Heart right ventricle (tissue), 16 donors: ENCODE data around the gene HDAC10. TPM values are rescaled to one million over a fixed set of nuclear protein-coding genes. Genes with fewer than 3 reads are reported as not detected.

Experiments used
- ATAC-seq, 8 donors: fragments of 200-7000 bp; cut with Tn5 transposase; one replicate each; pipeline ENCODE4 v1.9.1; 2020; ENCODE audit warnings: mild to moderate bottlenecking in 8 of 8, moderate library complexity in 8 of 8, moderate number of reproducible peaks in 1 of 8
- DNase-seq, 2 donors: peaks; one replicate each; pipeline ENCODE4 v3.0.0-alpha.2; 2020
- H3K27ac ChIP-seq, 10 donors: fragments of 200-600 bp; sonication (generic) in 2 of 10; one replicate each; pipeline versions ENCODE4 v1.5.0 to v1.8.0; 2020 to 2022; ENCODE audit warnings: mild to moderate bottlenecking in 3 of 10
- H3K27me3 ChIP-seq, 7 donors: fragments of 200-600 bp; one replicate each; pipeline ENCODE4 v1.8.0; 2021 to 2022; ENCODE audit warnings: mild to moderate bottlenecking in 2 of 7
- H3K36me3 ChIP-seq, 9 donors: fragments of 200-600 bp; sonication (generic) in 1 of 9; one replicate each; pipeline versions ENCODE4 v1.5.0 to v1.8.0; 2020 to 2022; ENCODE audit warnings: mild to moderate bottlenecking in 2 of 9
- H3K4me1 ChIP-seq, 9 donors: fragments of 200-600 bp; sonication (generic) in 1 of 9; one replicate each; pipeline versions ENCODE4 v1.5.0 to v1.8.0; 2020 to 2022; ENCODE audit warnings: mild to moderate bottlenecking in 4 of 9
- H3K4me3 ChIP-seq, 10 donors: fragments of 200-600 bp; sonication (generic) in 2 of 10; one replicate each; pipeline versions ENCODE4 v1.5.0 to v1.8.0; 2020 to 2022; ENCODE audit warnings: mild to moderate bottlenecking in 7 of 10, moderate library complexity in 2 of 10
- H3K9me3 ChIP-seq, 11 donors: fragments of 200-600 bp in 10 of 11; sonication (generic) in 2 of 11; one replicate each; pipeline versions ENCODE4 v1.5.0 to v1.8.0; 2013 to 2022; ENCODE audit warnings: mild to moderate bottlenecking in 2 of 11, control low read depth in 1 of 11, moderate library complexity in 1 of 11
- CTCF ChIP-seq, 9 donors: fragments of 200-600 bp; sonication (generic) in 2 of 9; IDR thresholded peaks; one replicate each; pipeline versions ENCODE4 v1.5.0 to v1.8.0; 2021 to 2022; ENCODE audit warnings: antibody characterized with exemption in 9 of 9, mild to moderate bottlenecking in 5 of 9, moderate library complexity in 1 of 9
- WGBS, 2 donors: extraction: QIAGEN DNeasy Blood & Tissue Kit; methylation state at CpG; one replicate each; pipeline ENCODE4 v1.1.7; 2013; ENCODE audit warnings: inconsistent platforms in 1 of 2; 5-methylcytosine and 5-hydroxymethylcytosine counted together
- intact Hi-C, 10 donors: fragments of 100-400 bp; cut with DNase I; formaldehyde crosslinking; loops; one replicate each; pipeline versions ENCODE4 v1.11.1 to v1.14.2; 2022
- polyA plus RNA-seq, 2 donors: library from polyadenylated mRNA; stranded (reverse); fragments of 200-250 nt; gene quantifications; one replicate each; pipeline ENCODE4 v1.2.3, GENCODE V29; 2013
- total RNA-seq, 10 donors: library from RNA; stranded (reverse); fragmentation: NEBNext Ultra II Directional in 3 of 10; extraction: Animal tissue kit (Norgen Biotek cat#: 25700) in 3 of 10; gene quantifications; one replicate each; pipeline versions ENCODE4 v1.2.1 to v1.2.4, GENCODE V29; 2021 to 2023
- donor health status: Arrhythmogenic right ventricular cardiomyopathy.
- donor health status: ischemic (EF 13 %, LVEDD 7.1; RV severe dilation, severe dysfunction).
- donor health status: healthy with polysubstance abuse.
- donor health status: DM: no; HTN: yes; CAD: no.
- donor health status: DM: no; HTN: no; CAD: no.
- donor health status: ischemic (EF 25% LVEDD 6.9; RV normal size, moderate dysfunction).
- donor health status: ischemic (EF 25% LVEDD 5.7; RV mildly dilated, moderate dysfunction).
- donor health status: healthy.
- donor health status: DM: yes; HTN: yes; CAD: no.
- donor health status: Ischemic cardiomyopathy.
- donor health status: ischemic (EF 35%, LVEDD 5.7; RV mildly dilated, moderate dysfunction).
- donor health status: nonischemic (EF 11% LVEDD 7.7; RV severe dilation, severe dysfunction).
- donor health status: DM: yes; HTN: yes; CAD: no.
- donor health status: PGD.
- donor health status: ischemic (EF 29% LVEDD 5.4; RV normal size, mild dysfunction).
- donor health status: nonischemic (EF 23%, LVEDD 6.1; RV moderate dilation, normal function).

HDAC10 gene
- total and polyA plus RNA-seq, 12 donors = 7.1 to 20.3 (median 10.3) TPM

- 87 to 91% methylated on average over 14 of the region's 14 CpGs for WGBS, 2 donors
- Histone ChIP-seq H3K36me3 (peaks cover 0 to 95% (median 45%) of the 10 kb centered on the region in 9 donors), H3K27me3 (no peaks in the 10 kb centered on the region), H3K9me3 (no peaks in the 10 kb centered on the region), H3K27ac (no peak overlapping the region), H3K4me3 (no peak overlapping the region), H3K4me1 (peaks cover 9 to 31% (median 14%) of the 10 kb centered on the region in 9 donors)
- DNase-seq (no peak), ATAC-seq (no peak)
- intact Hi-C loops = loop anchor here in 2 of 10 donors (2.0 to 5.0 kb wide), 2 partner anchors 64 kb away; no protein-coding TSS in a partner anchor
- no peak for TF ChIP-seq CTCF (IDR thresholded peaks at IDR 0.05)
Observed at GRCh38 chr22:50211147-50211546, 39.9 kb downstream of the HDAC10 start.

- Histone ChIP-seq H3K4me1 (peaks cover 13 to 31% (median 20%) of the 10 kb centered on the region in 9 donors), H3K4me3 (no peak overlapping the region), H3K9me3 (no peaks in the 10 kb centered on the region), H3K27ac (no peak overlapping the region), H3K27me3 (no peaks in the 10 kb centered on the region), H3K36me3 (peaks cover 0 to 95% (median 40%) of the 10 kb centered on the region in 9 donors)
- TF ChIP-seq CTCF (IDR thresholded peaks at IDR 0.05) = no peak
- ATAC-seq (peak in 1 of 8 donors; percentile 8), DNase-seq (no peak)
- WGBS, 2 donors = 87 to 93% methylated on average over 31 to 32 of the region's 32 CpGs
- intact Hi-C loops = loop anchor here in 3 of 10 donors (1.0 to 5.0 kb wide), 3 partner anchors 63 to 64 kb away; no protein-coding TSS in a partner anchor
Observed at GRCh38 chr22:50210378-50211139, 40.5 kb downstream of the HDAC10 start.

- TF ChIP-seq CTCF (IDR thresholded peaks at IDR 0.05) = peak; percentile 74 to 86 (median 83)
- ATAC-seq = peak in 7 of 8 donors; percentile 15 to 55 (median 34)
- H3K4me3 ChIP-seq = no peak overlapping the region
- 62 to 65% methylated on average over 20 of the region's 20 CpGs for WGBS, 2 donors
- peak in 1 of 2 donors; percentile 58 for DNase-seq
- peaks cover 13 to 36% (median 23%) of the 10 kb centered on the region in 9 donors for H3K4me1 ChIP-seq
- H3K27me3 ChIP-seq = no peaks in the 10 kb centered on the region
- no peak overlapping the region for H3K27ac ChIP-seq
- intact Hi-C loops = loop anchor here in 7 of 10 donors (1.0 to 10.0 kb wide), 8 partner anchors 58 to 283 kb away; no protein-coding TSS in a partner anchor
- no peaks in the 10 kb centered on the region for H3K9me3 ChIP-seq
- peaks cover 0 to 94% (median 37%) of the 10 kb centered on the region in 9 donors for H3K36me3 ChIP-seq
Observed at GRCh38 chr22:50209893-50210292, 41.2 kb downstream of the HDAC10 start.

- no peak for TF ChIP-seq CTCF (IDR thresholded peaks at IDR 0.05)
- 81 to 82% methylated on average over 31 of the region's 31 CpGs for WGBS, 2 donors
- intact Hi-C loops = loop anchor here in 5 of 10 donors (2.0 to 10.0 kb wide), 5 partner anchors 57 to 282 kb away; no protein-coding TSS in a partner anchor
- ATAC-seq (peak in 6 of 8 donors; percentile 1 to 18 (median 5)), DNase-seq (no peak)
- Histone ChIP-seq H3K4me3 (no peak overlapping the region), H3K27ac (no peak overlapping the region), H3K9me3 (no peaks in the 10 kb centered on the region), H3K4me1 (peaks cover 13 to 38% (median 24%) of the 10 kb centered on the region in 9 donors), H3K27me3 (no peaks in the 10 kb centered on the region), H3K36me3 (peaks cover 0 to 94% (median 37%) of the 10 kb centered on the region in 9 donors)
Observed at GRCh38 chr22:50208939-50209892, 41.8 kb downstream of the HDAC10 start.
